ES-I3 (cell line): Measurements from ENCODE around the gene CCIN.
"Not testable (repeated sequence)": the region's sequence is repeated elsewhere in the genome, so short reads cannot be mapped to it uniquely, and the experiment has no call there.

ENCODE experiments used
- H3K36me3 ChIP-seq: 2 replicates; pipeline ENCODE4 v1.6.1; 2013; ENCODE audit warnings: mild to moderate bottlenecking, low read length, control low read depth, moderate library complexity; ENCODE audit not compliant: insufficient read depth
- H3K4me1 ChIP-seq: 2 replicates; pipeline ENCODE4 v1.6.1; 2013; ENCODE audit warnings: mild to moderate bottlenecking, control low read depth, low read length; ENCODE audit not compliant: insufficient read depth
- H3K9ac ChIP-seq: 2 replicates; pipeline ENCODE4 v1.6.1; 2013; ENCODE audit warnings: low read depth, mild to moderate bottlenecking, low read length, moderate library complexity
- H3K9me3 ChIP-seq: 2 replicates; pipeline ENCODE4 v1.6.1; 2013; ENCODE audit warnings: mild to moderate bottlenecking, low read length, moderate library complexity; ENCODE audit not compliant: control insufficient read depth, insufficient read depth

The CCIN gene

DNA sequence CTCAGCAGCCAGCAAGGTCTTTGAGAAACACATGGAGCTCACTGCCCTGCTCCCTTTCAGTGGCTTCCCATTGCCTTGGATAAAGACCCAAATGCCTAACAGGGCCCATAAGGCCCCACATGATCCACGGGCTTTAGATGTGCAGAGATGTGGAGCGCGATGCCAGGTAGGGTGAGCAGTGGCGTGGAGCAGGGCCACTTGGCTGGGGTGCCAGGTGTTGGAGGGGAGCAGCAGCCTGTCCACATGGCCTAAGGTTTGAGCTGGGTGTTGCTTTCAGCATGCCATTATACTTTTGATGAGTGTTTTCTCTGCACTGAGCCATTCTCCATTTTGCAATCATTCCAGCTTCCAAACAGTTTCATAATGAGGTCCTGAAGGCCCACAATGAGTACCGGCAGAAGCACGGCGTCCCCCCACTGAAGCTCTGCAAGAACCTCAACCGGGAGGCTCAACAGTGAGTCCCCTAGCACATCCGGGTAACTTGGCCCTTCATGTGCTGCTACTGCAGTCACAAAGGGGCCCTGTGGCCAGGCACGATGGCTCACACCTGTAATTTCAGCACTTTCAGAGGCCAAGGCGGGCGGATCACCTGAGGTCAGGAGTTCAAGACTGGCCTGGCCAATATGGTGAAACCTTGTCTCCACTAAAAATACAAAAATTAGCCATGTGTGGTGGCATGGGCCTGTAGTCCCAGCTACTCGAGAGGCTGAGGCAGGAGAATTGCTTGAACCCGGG lies 21.6 kb upstream of the CCIN start:
- no peak overlapping the region for H3K9ac ChIP-seq

DNA sequence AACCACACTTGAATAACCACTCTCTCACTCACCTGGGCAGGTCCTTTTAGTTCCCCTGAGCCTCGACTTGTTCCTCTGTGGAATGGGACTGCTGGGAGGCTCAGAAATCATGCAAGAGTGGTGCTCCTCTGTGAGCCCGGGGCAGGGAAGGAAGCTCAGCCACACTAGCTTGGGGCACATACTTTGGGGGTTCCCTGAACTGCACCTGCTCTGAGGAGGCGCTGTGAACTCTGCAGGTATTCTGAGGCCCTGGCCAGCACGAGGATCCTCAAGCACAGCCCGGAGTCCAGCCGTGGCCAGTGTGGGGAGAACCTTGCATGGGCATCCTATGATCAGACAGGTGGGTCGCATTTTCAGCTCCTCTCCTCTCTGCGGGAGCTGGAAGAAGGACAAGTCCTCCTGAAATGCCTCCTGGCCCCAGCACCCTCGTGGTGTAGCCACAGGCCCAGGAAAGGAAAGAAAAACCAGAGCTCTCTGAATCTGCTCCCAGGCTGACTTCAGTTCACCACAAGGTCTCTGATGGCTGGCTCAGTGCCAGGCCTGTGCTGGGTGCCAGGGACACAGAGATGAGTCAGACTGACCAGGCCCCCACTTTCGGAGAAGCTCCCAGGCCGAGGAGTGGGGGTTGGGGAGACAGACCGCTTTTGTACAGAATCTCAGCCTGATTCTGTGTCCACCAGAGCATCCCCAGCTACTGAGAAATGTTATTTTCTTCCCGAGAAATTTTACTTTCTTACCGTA lies 20.7 kb upstream of the CCIN start:
- Histone ChIP-seq H3K9me3 (no peaks in the 10 kb centered on the region), H3K4me1 (no peaks in the 10 kb centered on the region; the same call in 1 of the 2 replicates), H3K36me3 (no peaks in the 10 kb centered on the region), H3K9ac (no peak overlapping the region)

More for the DNA sequence above, 21.6 kb upstream of the CCIN start:
- H3K36me3 ChIP-seq = no peaks in the 10 kb centered on the region
- no peaks in the 10 kb centered on the region for H3K9me3 ChIP-seq
- H3K4me1 ChIP-seq = no peaks in the 10 kb centered on the region; the same call in 1 of the 2 replicates

DNA sequence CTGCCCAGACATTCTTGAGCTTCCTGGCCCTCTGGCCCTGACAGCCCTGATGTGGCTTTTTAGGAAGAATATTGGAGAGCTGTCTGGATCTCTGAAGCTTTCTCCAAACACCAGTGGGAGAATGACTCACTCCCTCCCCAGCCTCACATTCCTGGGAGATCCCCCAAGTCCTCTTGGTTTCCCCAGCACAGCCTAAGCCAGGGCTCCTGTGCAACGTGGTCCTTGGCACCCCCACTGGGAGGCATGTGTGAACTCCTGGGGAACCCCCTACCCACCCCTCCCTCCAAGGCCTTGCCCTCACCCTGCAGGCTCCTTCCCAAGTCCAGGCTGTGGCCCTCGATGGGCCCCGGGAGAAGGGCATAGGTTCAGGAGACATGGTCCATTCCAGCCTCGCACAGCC lies 20.0 kb upstream of the CCIN start:
- no peaks in the 10 kb centered on the region for H3K36me3 ChIP-seq
- H3K4me1 ChIP-seq = no peaks in the 10 kb centered on the region; the same call in 1 of the 2 replicates
- no peaks in the 10 kb centered on the region for H3K9me3 ChIP-seq
- no peak overlapping the region for H3K9ac ChIP-seq

DNA sequence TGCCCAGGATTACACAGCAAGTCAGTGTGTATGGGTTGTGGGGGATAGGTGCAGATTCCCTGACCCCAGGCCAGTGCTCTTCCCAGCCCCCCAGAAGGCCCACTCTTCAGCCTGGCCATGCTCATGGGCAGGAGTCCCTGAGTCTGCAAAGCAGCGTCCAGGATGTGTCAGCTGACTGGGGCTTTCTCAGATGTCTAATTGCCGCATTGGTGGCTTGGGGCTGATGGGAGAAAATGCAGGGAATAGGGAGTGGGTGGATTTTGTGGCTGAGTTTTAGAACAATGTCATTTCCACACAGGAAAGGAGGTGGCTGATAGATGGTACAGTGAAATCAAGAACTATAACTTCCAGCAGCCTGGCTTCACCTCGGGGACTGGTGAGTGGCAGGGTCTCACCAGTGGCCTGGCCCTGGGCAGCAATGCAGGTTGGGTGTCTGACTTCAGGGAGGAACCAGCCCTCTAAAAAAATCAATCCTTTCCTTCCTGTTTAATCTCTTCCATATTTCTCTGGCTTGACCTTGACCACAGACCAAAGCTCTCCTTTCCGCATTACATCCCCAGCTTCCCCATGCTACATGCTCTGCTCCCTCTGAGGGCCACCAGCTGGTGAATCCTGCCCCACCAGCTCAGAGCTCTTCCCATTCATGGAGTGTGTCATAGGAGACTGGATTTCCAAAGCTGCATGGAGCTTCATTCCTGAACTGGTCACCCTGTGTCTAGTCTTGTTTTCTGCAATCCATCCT lies 18.4 kb upstream of the CCIN start:
- Histone ChIP-seq H3K36me3 (no peaks in the 10 kb centered on the region), H3K4me1 (no peaks in the 10 kb centered on the region; the same call in 1 of the 2 replicates), H3K9ac (no peak overlapping the region), H3K9me3 (no peaks in the 10 kb centered on the region)

DNA sequence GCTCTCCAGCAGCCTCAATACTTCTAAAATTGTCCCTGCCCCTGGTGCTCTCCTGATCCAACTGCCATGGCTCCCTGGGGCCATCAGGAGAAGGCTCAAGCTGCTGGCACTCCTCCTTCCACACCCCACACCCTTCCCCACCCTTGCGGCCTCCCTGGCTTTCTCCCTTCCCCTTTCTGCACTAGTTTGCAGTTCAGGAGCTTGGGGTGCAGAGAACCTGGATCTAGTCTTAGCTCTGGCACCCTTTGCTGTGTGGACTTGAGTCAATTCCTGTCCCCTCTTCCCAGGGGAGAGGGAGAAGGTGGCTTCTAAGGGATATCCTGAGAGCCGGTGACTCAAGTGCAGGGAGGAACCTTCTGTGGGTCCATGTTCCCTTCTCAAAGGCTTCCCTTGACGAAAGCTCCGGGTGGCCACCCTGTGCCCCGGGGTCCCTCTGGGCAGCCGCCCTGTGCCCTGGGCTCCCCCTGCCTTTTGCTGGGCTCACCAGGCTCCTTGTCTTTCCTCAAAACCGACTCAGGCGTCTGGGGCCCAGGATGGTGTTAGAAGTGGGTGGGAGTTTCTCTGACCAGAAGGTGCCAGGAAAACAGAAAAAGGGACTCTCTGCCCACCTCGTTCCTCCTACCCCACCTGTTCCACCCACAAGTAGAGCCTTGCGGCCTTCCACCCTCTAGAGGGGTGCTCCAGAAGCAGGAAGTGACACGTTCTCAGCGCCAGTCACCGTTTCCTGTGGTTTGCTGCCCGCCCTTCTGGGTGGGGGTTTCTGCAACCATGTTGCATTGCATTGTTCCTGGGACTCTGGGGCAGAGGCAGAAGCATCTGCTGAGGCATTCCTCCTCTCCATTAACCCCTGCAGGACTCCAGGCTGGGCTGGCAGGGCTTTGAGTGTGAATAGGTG lies 17.6 kb upstream of the CCIN start:
- no peaks in the 10 kb centered on the region for H3K36me3 ChIP-seq
- H3K9me3 ChIP-seq = peaks cover 3% of the 10 kb centered on the region; the same call in 1 of the 2 replicates
- H3K4me1 ChIP-seq = no peaks in the 10 kb centered on the region; the same call in 1 of the 2 replicates
- H3K9ac ChIP-seq = no peak overlapping the region

DNA sequence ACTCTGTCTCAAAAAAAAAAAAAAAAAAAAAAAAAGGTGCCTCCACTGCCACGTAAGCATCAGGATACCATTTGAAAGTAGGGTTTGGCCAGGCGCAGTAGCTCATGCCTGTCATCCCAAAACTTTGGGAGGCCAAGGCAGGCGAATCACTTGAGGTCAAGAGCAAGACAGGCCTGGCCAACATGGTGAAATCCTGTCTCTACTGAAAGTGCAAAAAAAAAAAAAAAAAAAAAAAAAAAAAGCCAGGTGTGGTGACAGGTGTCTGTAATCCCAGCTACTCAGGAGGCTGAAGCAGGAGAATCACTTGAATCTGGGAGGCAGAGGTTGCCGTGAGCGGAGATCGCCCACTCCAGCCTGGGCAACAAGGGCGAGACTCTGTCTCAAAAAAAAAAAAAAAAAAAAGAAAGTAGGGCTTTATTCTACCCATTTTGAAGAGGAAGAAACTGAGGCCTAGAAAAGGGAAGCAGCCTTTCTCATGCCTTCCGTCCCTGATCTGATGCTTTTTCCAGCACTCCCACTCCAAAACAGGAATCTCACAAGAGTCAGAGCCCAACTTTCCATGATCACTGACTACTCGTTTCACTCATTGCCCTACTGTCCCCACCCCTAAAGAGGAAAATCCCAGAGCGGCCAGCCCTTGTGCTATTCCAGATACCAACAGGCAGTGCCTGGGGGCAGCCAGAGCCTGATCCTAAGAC lies 16.3 kb upstream of the CCIN start:
- Histone ChIP-seq H3K36me3 (no peaks in the 10 kb centered on the region), H3K9me3 (peaks cover 6% of the 10 kb centered on the region; the same call in 1 of the 2 replicates), H3K4me1 (no peaks in the 10 kb centered on the region; the same call in 1 of the 2 replicates), H3K9ac (no peak overlapping the region)

DNA sequence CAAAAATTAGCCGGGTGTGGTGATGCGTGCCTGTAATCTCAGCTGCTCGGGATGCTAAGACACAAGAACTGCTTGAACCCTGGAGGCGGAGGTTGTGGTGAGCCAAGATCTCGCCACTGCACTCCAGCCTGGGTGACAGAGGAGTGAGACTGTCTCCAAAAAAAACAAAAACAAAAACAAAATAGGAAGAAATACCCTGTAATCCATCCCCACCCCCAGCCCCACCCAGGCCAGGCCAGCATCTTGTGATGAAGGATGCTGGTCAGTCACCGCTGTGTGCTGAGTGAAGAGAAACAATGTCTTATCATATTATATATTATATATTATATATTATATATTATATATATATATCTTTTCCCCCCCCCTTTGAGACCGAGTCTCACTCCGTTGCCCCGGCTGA lies 15.4 kb upstream of the CCIN start:
- Histone ChIP-seq H3K9me3 (peaks cover 6% of the 10 kb centered on the region; the same call in 1 of the 2 replicates), H3K9ac (no peak overlapping the region), H3K4me1 (no peaks in the 10 kb centered on the region; the same call in 1 of the 2 replicates), H3K36me3 (no peaks in the 10 kb centered on the region)

DNA sequence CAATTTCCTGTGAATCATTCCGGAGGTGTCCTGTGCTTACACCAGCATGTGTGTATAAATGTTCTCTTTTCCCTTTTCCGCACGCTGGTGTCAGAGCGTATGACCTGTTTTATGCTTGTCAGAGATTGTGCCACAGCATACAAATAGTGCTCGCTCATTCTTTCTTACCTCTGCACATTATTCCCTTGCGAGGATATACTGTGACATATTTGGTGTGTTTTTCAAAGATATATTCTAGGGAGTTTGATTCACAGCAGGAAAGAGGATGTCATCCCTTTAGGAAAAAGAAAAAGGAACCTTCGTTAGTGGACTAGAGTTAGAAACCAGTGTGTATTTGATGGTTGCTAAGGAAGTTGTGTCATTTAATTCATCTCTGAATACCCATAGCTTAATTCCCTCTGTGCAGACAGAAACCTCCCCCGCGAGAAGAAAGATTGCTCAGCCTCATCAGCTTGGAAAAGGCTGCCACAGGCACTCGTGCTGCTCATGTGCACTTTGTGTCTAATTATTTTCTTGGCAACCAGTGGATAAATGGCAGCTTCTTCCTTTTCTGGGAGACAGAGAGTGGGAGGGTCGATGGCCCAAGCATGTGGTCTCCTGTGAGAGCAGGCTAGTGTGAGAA lies 14.7 kb upstream of the CCIN start:
- peaks cover 6% of the 10 kb centered on the region; the same call in 1 of the 2 replicates for H3K9me3 ChIP-seq
- H3K36me3 ChIP-seq = no peaks in the 10 kb centered on the region
- H3K4me1 ChIP-seq = no peaks in the 10 kb centered on the region; the same call in 1 of the 2 replicates
- H3K9ac ChIP-seq = no peak overlapping the region

DNA sequence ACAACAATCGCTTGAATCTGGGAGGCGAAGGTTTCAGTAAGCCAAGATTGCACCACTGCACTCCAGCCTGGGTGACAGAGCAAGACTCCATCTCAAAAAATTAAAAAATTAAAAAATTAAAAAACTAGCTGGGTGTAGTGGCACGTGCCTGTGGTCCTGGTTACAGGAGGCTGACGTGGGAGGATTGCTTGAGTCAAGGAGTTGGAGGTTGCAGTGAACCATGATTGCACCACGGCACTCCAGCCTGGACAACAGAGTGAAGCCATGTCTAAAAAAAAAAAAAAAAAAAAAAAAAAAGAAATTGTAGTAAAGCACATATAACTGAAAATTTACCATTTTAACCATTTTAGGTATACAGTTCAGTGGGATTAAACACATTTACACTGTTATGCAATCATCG lies 13.1 kb upstream of the CCIN start:
- Histone ChIP-seq H3K36me3 (no peaks in the 10 kb centered on the region), H3K9me3 (peaks cover 6% of the 10 kb centered on the region; the same call in 1 of the 2 replicates), H3K4me1 (no peaks in the 10 kb centered on the region; the same call in 1 of the 2 replicates), H3K9ac (no peak overlapping the region)

DNA sequence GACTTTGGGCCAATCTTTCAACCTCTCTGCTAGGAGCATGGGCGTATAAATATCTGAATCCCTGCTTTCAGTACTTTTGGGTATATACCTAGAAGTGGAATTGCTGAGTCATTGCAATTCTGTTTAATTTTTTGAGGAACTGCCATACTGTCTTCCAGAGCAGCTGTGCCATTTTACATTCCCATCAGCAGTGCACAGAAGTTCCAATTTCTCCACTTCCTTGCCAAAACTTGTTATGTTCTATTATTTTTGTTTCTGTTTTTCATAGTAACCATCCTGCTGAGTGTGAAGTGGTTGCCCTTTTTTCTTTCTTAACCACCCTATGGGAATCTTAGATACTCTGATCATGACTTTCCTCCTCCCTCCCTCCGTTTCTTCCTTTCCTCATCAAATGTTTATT lies 11.1 kb upstream of the CCIN start:
- Histone ChIP-seq H3K9ac (no peak overlapping the region), H3K9me3 (peaks cover 6% of the 10 kb centered on the region; the same call in 1 of the 2 replicates), H3K4me1 (peaks cover 11% of the 10 kb centered on the region), H3K36me3 (no peaks in the 10 kb centered on the region)

DNA sequence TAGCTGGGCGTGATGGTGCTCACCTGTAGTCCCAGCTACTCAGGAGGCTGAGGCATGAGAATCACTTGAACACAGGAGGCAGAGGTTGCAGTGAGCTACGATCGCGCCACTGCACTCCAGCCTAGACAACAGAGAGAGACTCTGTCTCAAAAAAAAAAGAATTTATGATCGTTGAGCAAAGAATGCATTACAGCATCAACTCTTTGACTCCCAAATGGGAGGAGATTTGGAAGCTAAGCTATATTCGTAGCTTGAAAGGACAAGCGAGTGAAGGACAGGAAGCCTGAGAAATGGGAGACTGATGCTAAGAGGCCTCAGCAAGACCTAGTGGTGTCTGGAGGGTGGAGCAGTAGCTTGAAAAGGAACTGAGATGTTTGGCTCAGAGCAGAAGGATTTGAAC lies 10.3 kb upstream of the CCIN start:
- Histone ChIP-seq H3K36me3 (no peaks in the 10 kb centered on the region), H3K4me1 (peaks cover 17% of the 10 kb centered on the region), H3K9me3 (peaks cover 6% of the 10 kb centered on the region; the same call in 1 of the 2 replicates), H3K9ac (no peak overlapping the region)

DNA sequence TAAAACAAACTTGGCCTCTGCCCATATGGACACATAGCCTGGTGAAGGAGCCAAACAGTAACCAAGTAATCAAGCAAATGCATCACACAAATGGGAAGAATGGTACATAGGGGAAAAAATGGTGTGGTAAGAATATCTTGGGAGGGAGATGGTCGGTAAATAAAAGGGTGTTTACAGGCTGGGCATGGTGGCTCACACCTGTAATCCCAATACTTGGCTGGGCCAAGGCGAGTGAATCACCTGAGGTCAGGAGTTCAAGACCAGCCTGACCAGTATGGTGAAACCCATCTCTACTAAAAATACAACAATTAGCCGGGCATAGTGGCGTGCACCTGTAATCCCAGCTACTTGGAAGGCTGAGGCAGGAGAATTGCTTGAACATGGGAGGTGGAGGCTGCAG lies 9.7 kb upstream of the CCIN start:
- not testable (repeated sequence) for H3K9ac ChIP-seq, H3K36me3 ChIP-seq, H3K9me3 ChIP-seq
- H3K4me1 ChIP-seq = peaks cover 20% of the 10 kb centered on the region

DNA sequence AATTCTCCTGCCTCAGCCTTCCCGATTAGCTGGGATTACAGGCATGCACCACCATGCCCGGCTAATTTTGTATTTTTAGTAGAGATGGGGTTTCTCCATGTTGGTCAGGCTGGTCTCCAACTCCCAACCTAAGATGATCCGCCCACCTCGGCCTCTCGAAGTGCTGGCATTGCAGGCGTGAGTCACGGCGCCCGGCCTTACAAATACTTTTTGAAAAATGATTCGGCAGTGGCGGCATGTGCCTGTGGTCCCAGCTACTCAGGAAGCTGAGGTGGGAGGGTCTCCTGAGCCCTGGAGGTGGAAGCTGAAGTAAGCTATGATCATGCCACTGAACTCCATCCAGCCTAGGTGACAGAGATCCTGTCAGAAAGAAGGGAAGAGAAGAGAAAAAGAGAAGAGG lies 9.1 kb upstream of the CCIN start:
- H3K9me3 ChIP-seq, H3K9ac ChIP-seq, H3K36me3 ChIP-seq: not testable (repeated sequence)
- peaks cover 25% of the 10 kb centered on the region for H3K4me1 ChIP-seq
